Upper lobe of left lung (tissue), 6 donors: Measurements from ENCODE around the gene ADORA1. TPM values are rescaled to one million over a fixed set of nuclear protein-coding genes. Genes with fewer than 3 reads are reported as not detected.

Experiments
- ATAC-seq, 2 donors: fragments of 200-7000 bp; cut with Tn5 transposase; one replicate each; pipeline ENCODE4 v1.9.1; 2022; ENCODE audit warnings: mild to moderate bottlenecking in 2 of 2, moderate library complexity in 2 of 2; ENCODE audit not compliant: low FRiP score in 2 of 2
- DNase-seq, 2 donors: peaks; one replicate each; pipeline ENCODE4 v3.0.0-alpha.2; 2019 to 2020
- H3K27ac ChIP-seq, 4 donors: fragments of 200-600 bp; sonication (generic); one replicate each; pipeline ENCODE4 v1.5.1; 2016 to 2019
- H3K27me3 ChIP-seq, 4 donors: fragments of 200-600 bp; sonication (generic); one replicate each; pipeline ENCODE4 v1.5.1; 2017 to 2019
- H3K36me3 ChIP-seq, 4 donors: fragments of 200-600 bp; sonication (generic); one replicate each; pipeline ENCODE4 v1.5.1; 2016 to 2019
- H3K4me1 ChIP-seq, 4 donors: fragments of 200-600 bp; sonication (generic); one replicate each; pipeline ENCODE4 v1.5.1; 2018 to 2019
- H3K4me3 ChIP-seq, 4 donors: fragments of 200-600 bp; sonication (generic); one replicate each; pipeline ENCODE4 v1.5.1; 2017 to 2019; ENCODE audit warnings: mild to moderate bottlenecking in 2 of 4, moderate library complexity in 1 of 4
- H3K9me3 ChIP-seq, 4 donors: fragments of 200-600 bp; sonication (generic); one replicate each; pipeline ENCODE4 v1.5.1; 2018 to 2019
- EP300 ChIP-seq, 4 donors: sonication (generic); formaldehyde crosslinking; IDR thresholded peaks; one replicate each; pipeline ENCODE4 v1.5.1; 2017; ENCODE audit warnings: antibody characterized with exemption in 4 of 4, control low read depth in 2 of 4
- POLR2A ChIP-seq, 4 donors: fragments of 450-650 bp; IDR thresholded peaks; one replicate each; pipeline ENCODE4 v1.5.1; 2016 to 2017; ENCODE audit warnings: antibody characterized with exemption in 4 of 4, mild to moderate bottlenecking in 2 of 4
- POLR2AphosphoS5 ChIP-seq, 2 donors: sonication (generic); formaldehyde crosslinking; IDR thresholded peaks; one replicate each; pipeline ENCODE4 v1.5.1; 2017; ENCODE audit warnings: antibody characterized with exemption in 2 of 2
- WGBS, 2 donors: methylation state at CpG; one replicate each; pipeline ENCODE4 v1.1.5; 2017 to 2018; 5-methylcytosine and 5-hydroxymethylcytosine counted together
- total RNA-seq, 6 donors: library from RNA; depleted of rRNA in 4 of 6; stranded (reverse); fragments of >200 nt in 4 of 6; gene quantifications; one replicate each; pipeline versions ENCODE4 v1.1.0 to v1.2.1, GENCODE V29; 2016 to 2021
- TF ChIP-seq, protein P1 (sequence below), 6 experiments: fragments of 450-650 bp in 4 of 6; fragments of 200-600 bp in 2 of 6; sonication (generic) in 2 of 6; IDR thresholded peaks; one replicate each; pipeline ENCODE4 v1.5.1; 2016 to 2019; ENCODE audit warnings: antibody characterized with exemption in 6 of 6
- donor health status: DM: no; HTN: no; CAD: no; lungs with moderate emphysema.
- donor health status: DM: no; HTN: yes; CAD: no; lungs with severe emphysema.

The ADORA1 gene
- total RNA-seq, 6 donors from 2014 or later = 0.20 to 5.4 (median 3.1) TPM

GRCh38 chr1:203130358-203130985 lies 2.9 kb downstream of the ADORA1 start:
- H3K4me3 ChIP-seq = no peak overlapping the region
- DNase-seq = no peak
- WGBS, 2 donors = 60 to 75% methylated on average over 2 to 3 of the region's 3 CpGs
- no peaks in the 10 kb centered on the region for H3K9me3 ChIP-seq
- H3K36me3 ChIP-seq = no peaks in the 10 kb centered on the region
- ATAC-seq = no peak
- peaks cover 34 to 50% (median 38%) of the 10 kb centered on the region in 4 donors for H3K4me1 ChIP-seq
- TF ChIP-seq POLR2AphosphoS5 (IDR thresholded peaks at IDR 0.05) (peak in 1 of 2 donors; percentile 50), EP300 (IDR thresholded peaks at IDR 0.05) (no peak)
- H3K27me3 ChIP-seq = peaks cover 0 to 14% (median 4%) of the 10 kb centered on the region in 4 donors
- H3K27ac ChIP-seq = no peak overlapping the region

DNA sequence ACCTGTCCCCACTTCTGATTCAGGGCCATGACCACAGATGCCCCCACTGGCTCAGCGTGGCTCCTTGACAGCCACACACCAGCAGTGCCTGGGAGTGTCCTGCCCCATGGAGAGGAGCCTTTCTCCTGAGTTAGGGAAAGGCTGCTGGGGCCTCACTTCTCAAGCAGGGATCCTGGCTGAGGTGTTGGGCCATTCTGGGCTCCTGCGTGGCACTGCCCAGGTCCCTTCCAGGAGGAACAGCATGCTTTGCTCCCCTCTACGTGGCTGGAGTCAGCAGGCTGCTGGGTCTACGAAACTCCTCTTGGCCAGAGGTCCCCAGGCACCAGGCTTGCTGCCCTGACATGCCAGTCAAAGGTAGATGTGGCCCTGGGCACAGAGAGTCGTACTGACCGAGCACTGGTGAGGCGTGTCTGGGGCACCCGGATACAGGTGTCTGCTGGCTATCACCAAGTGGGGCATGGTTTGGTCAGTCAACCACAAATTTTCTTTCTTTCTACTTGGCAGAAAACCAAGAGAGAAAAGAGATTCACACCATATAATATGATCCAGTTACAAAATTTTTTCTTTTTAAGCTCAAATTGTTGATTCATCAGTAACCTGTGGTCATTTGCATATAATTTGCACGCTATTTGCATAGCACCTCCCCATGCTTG lies 4.1 kb downstream of the ADORA1 start:
- peaks cover 31 to 46% (median 33%) of the 10 kb centered on the region in 4 donors for H3K4me1 ChIP-seq
- no peaks in the 10 kb centered on the region for H3K9me3 ChIP-seq
- TF ChIP-seq POLR2AphosphoS5 (IDR thresholded peaks at IDR 0.05) (no peak), EP300 (IDR thresholded peaks at IDR 0.05) (no peak), POLR2A (IDR thresholded peaks at IDR 0.05) (no peak)
- TF ChIP-seq, protein P1, sequence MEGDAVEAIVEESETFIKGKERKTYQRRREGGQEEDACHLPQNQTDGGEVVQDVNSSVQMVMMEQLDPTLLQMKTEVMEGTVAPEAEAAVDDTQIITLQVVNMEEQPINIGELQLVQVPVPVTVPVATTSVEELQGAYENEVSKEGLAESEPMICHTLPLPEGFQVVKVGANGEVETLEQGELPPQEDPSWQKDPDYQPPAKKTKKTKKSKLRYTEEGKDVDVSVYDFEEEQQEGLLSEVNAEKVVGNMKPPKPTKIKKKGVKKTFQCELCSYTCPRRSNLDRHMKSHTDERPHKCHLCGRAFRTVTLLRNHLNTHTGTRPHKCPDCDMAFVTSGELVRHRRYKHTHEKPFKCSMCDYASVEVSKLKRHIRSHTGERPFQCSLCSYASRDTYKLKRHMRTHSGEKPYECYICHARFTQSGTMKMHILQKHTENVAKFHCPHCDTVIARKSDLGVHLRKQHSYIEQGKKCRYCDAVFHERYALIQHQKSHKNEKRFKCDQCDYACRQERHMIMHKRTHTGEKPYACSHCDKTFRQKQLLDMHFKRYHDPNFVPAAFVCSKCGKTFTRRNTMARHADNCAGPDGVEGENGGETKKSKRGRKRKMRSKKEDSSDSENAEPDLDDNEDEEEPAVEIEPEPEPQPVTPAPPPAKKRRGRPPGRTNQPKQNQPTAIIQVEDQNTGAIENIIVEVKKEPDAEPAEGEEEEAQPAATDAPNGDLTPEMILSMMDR (IDR thresholded peaks at IDR 0.05) = no peak
- H3K36me3 ChIP-seq = no peaks in the 10 kb centered on the region
- DNase-seq = peak in 1 of 2 donors; percentile 16
- 81 to 94% methylated on average over 5 to 9 of the region's 9 CpGs for WGBS, 2 donors
- H3K27me3 ChIP-seq = peaks cover 0 to 14% (median 4%) of the 10 kb centered on the region in 4 donors
- no peak overlapping the region for H3K4me3 ChIP-seq
- H3K27ac ChIP-seq = no peak overlapping the region
- no peak for ATAC-seq

- ATAC-seq (peak in 1 of 2 donors; percentile 81), DNase-seq (peak in 1 of 2 donors; percentile 35)
- Histone ChIP-seq H3K36me3 (no peaks in the 10 kb centered on the region), H3K4me1 (peaks cover 13 to 21% (median 14%) of the 10 kb centered on the region in 4 donors), H3K27me3 (no peaks in the 10 kb centered on the region), H3K4me3 (no peak overlapping the region), H3K27ac (no peak overlapping the region), H3K9me3 (no peaks in the 10 kb centered on the region)
- TF ChIP-seq EP300 (IDR thresholded peaks at IDR 0.05) (no peak), POLR2A (IDR thresholded peaks at IDR 0.05) (no peak), POLR2AphosphoS5 (IDR thresholded peaks at IDR 0.05) (peak in 1 of 2 donors; percentile 13)
- TF ChIP-seq, protein P1 (IDR thresholded peaks at IDR 0.05) = no peak
- WGBS, 2 donors = 64 to 68% methylated on average over 12 of the region's 12 CpGs
Measured at GRCh38 chr1:203133970-203134725, 6.6 kb downstream of the ADORA1 start.

DNA sequence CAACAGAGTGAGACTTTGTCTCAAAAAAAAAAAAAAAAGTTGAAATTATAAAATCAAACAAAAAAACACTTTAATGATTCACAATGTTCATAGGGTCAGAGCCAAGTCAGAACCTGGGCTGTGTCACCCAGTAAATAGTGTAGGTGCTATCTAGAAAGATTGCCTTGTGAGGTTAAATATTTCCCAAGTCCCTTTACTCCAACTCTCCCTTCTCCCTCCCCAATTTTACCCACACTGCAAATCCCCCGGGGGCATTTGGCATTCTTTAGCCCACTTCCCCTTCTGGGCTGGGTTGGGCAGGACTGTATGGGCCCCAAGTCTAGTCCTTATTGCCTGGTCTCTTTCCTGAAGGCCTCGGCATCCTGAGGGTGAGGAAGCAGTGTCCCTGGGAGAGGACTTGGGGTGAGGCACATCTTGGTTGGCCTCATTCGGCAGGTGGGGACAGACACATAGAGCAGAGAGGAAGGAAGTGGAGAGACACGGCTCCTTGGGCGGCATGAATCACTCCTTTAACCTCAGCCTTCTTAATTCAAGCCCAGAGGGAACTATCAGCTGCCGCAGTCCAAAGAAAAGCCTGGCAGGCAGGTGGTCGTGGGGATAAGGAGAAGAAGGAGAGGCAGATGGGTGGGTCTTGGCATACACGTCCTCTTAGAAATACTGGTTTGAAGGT lies 8.2 kb downstream of the ADORA1 start:
- 41 to 46% methylated on average over 8 of the region's 8 CpGs for WGBS, 2 donors
- Histone ChIP-seq H3K36me3 (no peaks in the 10 kb centered on the region), H3K4me1 (peaks cover 0 to 11% (median under 1%) of the 10 kb centered on the region in 4 donors), H3K27me3 (no peaks in the 10 kb centered on the region), H3K27ac (no peak overlapping the region), H3K9me3 (no peaks in the 10 kb centered on the region), H3K4me3 (no peak overlapping the region)
- no peak for TF ChIP-seq POLR2A (IDR thresholded peaks at IDR 0.05)
- TF ChIP-seq, protein P1 (IDR thresholded peaks at IDR 0.05) = no peak
- no peak for TF ChIP-seq EP300 (IDR thresholded peaks at IDR 0.05)
- no peak for TF ChIP-seq POLR2AphosphoS5 (IDR thresholded peaks at IDR 0.05)
- no peak for DNase-seq
- no peak for ATAC-seq
